Caco-2 (cell line): ENCODE data around the gene ACTN4. TPM values are rescaled to one million over a fixed set of nuclear protein-coding genes. Genes with fewer than 3 reads are reported as not detected.
A peak's percentile ranks its signal among the peaks of the same experiment; 100 is the strongest.

Experiments
- BruUV-seq: library from RNA; stranded (reverse); fragments of 400-500 nt; replicated peaks from 2 replicates; lab custom pipeline; 2021; lab: Mats Ljungman, UMichigan
- CTCF ChIA-PET: fragments of 300-600 bp; sonication (Branson Sonifier 250); formaldehyde crosslinking; loops from one replicate; lab custom pipeline; 2022; ENCODE audit warnings: antibody characterized with exemption; lab: Charles Lee
- POLR2A ChIA-PET: fragments of 300-600 bp; sonication (Branson Sonifier 250); formaldehyde crosslinking; loops from one replicate; lab custom pipeline; 2022; ENCODE audit warnings: antibody characterized with exemption; lab: Charles Lee
- DNase-seq, 2 experiments: peaks; one replicate each; pipeline versions ENCODE4 v3.0.0 to v3.0.0-alpha.2; 2020 to 2022
- H3K27me3 ChIP-seq: replicated peaks from 2 replicates; pipeline ENCODE4 v1.6.0; 2011; ENCODE audit warnings: low read length; ENCODE audit not compliant: control insufficient read depth, insufficient read depth
- H3K36me3 ChIP-seq: 2 replicates; pipeline ENCODE4 v1.5.1; 2011; ENCODE audit warnings: low read length; ENCODE audit not compliant: control insufficient read depth, insufficient read depth
- H3K4me1 ChIP-seq: fragments of 250-450 bp; sonication (Bioruptor Pico); 2 replicates; pipeline ENCODE4 v1.5.1; 2020; ENCODE audit warnings: mild to moderate bottlenecking
- H3K4me3 ChIP-seq: 2 replicates; pipeline ENCODE4 v1.5.1; 2011; ENCODE audit warnings: low read depth, mild to moderate bottlenecking, control low read depth, low read length
- H3K9me3 ChIP-seq: fragments of 250-450 bp; sonication (Bioruptor Pico); 2 replicates; pipeline ENCODE4 v1.5.1; 2020; ENCODE audit warnings: mild to moderate bottlenecking, moderate library complexity
- H3K27ac Mint-ChIP-seq: one replicate; pipeline ENCODE4 v1.8.0; 2022; ENCODE audit warnings: mixed read lengths; ENCODE audit not compliant: unreplicated experiment
- H3K27me3 Mint-ChIP-seq: one replicate; pipeline ENCODE4 v1.8.0; 2022; ENCODE audit warnings: mixed read lengths; ENCODE audit not compliant: insufficient read depth, unreplicated experiment
- H3K36me3 Mint-ChIP-seq: one replicate; pipeline ENCODE4 v1.8.0; 2022; ENCODE audit warnings: mild to moderate bottlenecking, mixed read lengths; ENCODE audit not compliant: insufficient read depth, unreplicated experiment
- H3K4me1 Mint-ChIP-seq: one replicate; pipeline ENCODE4 v1.8.0; 2022; ENCODE audit warnings: low read depth, mixed read lengths; ENCODE audit not compliant: unreplicated experiment
- H3K4me3 Mint-ChIP-seq: one replicate; pipeline ENCODE4 v1.8.0; 2022; ENCODE audit warnings: mild to moderate bottlenecking, moderate library complexity, mixed read lengths; ENCODE audit not compliant: unreplicated experiment
- H3K9me3 Mint-ChIP-seq: one replicate; pipeline ENCODE4 v1.8.0; 2022; ENCODE audit warnings: mixed read lengths; ENCODE audit not compliant: unreplicated experiment
- intact Hi-C: fragments of 100-400 bp; cut with micrococcal nuclease; formaldehyde crosslinking; loops from one replicate; pipeline ENCODE4 v1.10.0; 2022; ENCODE audit not compliant: unreplicated experiment
- total RNA-seq: library from RNA; stranded (reverse); gene quantifications from 2 replicates; pipeline ENCODE4 v1.2.3, GENCODE V29; 2022
- TF ChIP-seq, protein P1 (sequence below), 2 experiments: fragments of 200-600 bp in 1 of 2; IDR thresholded peaks; 1 replicate in 1 of 2; 2 replicates in 1 of 2; pipeline versions ENCODE4 v1.5.1 to v1.8.0; 2011 to 2022; ENCODE audit warnings: antibody characterized with exemption in 1 of 2, control low read depth in 1 of 2, inconsistent platforms in 1 of 2, low read depth in 1 of 2, low read length in 1 of 2, mild to moderate bottlenecking in 1 of 2, moderate library complexity in 1 of 2; ENCODE audit not compliant: insufficient read depth in 1 of 2, severe bottlenecking in 1 of 2, unreplicated experiment in 1 of 2

Gene ACTN4
- total RNA-seq, 1 experiment from 2014 or later = 605 TPM

DNA sequence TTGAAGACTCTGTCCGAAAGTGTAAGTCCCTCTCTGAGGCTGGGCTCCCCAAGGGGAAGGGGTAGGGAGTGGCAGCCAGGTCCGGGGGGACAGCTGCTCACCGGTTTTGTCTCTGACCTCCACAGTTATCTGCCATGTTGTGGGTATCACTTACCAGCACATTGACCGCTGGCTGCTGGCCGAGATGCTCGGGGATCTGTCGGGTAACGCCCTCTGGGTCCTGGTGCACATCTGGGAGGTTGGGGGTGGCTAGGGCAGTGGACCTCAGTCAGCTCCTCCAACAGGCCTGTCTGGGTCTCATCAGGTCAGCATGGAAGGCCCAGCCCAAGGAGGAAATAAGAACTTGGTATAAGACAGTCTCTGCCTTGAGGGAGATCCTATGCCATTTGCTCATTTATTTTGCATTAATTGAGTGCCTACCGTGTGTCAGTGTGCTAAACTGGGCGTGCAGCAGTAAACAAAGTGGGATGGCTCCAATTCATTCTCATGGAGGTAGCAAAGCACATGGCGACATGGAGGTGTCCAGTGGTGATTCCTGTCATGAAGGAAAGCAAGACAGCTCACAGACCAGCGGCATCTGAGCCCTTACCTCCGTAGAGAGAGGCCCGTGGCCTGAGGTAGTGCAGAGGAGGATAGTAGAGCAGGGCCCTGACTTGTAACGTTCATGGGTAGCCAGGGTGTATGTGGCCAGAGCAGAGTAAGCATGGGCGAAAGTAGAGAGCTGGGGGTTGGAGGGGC lies 14.8 kb upstream of the ACTN4 start:
- Histone ChIP-seq H3K4me1 (peaks cover 46% of the 10 kb centered on the region), H3K27me3 (no peaks in the 10 kb centered on the region), H3K36me3 (peaks cover 4% of the 10 kb centered on the region), H3K9me3 (no peaks in the 10 kb centered on the region), H3K4me3 (no peak overlapping the region)
- peaks cover 10% of the 10 kb centered on the region for H3K9me3 Mint-ChIP-seq
- intact Hi-C loops = loop anchor here (10.0 kb wide), 1 partner anchor 118 kb away; no protein-coding TSS in a partner anchor
- no peak for DNase-seq
- no peak overlapping the region for H3K4me3 Mint-ChIP-seq
- CTCF ChIA-PET = interaction anchor here (1.0 kb wide), 1 partner anchor 230 kb away, joined by 5 read pairs; the partner anchor contains the start of gene FAM98C
- peaks cover 88% of the 10 kb centered on the region for H3K36me3 Mint-ChIP-seq
- TF ChIP-seq, protein P1, sequence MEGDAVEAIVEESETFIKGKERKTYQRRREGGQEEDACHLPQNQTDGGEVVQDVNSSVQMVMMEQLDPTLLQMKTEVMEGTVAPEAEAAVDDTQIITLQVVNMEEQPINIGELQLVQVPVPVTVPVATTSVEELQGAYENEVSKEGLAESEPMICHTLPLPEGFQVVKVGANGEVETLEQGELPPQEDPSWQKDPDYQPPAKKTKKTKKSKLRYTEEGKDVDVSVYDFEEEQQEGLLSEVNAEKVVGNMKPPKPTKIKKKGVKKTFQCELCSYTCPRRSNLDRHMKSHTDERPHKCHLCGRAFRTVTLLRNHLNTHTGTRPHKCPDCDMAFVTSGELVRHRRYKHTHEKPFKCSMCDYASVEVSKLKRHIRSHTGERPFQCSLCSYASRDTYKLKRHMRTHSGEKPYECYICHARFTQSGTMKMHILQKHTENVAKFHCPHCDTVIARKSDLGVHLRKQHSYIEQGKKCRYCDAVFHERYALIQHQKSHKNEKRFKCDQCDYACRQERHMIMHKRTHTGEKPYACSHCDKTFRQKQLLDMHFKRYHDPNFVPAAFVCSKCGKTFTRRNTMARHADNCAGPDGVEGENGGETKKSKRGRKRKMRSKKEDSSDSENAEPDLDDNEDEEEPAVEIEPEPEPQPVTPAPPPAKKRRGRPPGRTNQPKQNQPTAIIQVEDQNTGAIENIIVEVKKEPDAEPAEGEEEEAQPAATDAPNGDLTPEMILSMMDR (IDR thresholded peaks at IDR 0.05; ENCODE audit: insufficient read depth in 1 of 2, low read depth in 1 of 2, low read length in 1 of 2, severe bottlenecking in 1 of 2, unreplicated experiment in 1 of 2) = no peak
- no TSS peak for BruUV-seq
- H3K27ac Mint-ChIP-seq = peak overlapping the region; percentile 81
- no peaks in the 10 kb centered on the region for H3K27me3 Mint-ChIP-seq
- peaks cover 28% of the 10 kb centered on the region for H3K4me1 Mint-ChIP-seq
- POLR2A ChIA-PET = no interaction called here

- Mint-ChIP-seq H3K27ac (peak overlapping the region; percentile 58), H3K36me3 (peaks cover 74% of the 10 kb centered on the region), H3K27me3 (no peaks in the 10 kb centered on the region), H3K9me3 (peaks cover 10% of the 10 kb centered on the region), H3K4me1 (peaks cover 28% of the 10 kb centered on the region), H3K4me3 (no peak overlapping the region)
- Histone ChIP-seq H3K4me3 (no peak overlapping the region), H3K36me3 (peaks cover 4% of the 10 kb centered on the region), H3K27me3 (no peaks in the 10 kb centered on the region), H3K9me3 (no peaks in the 10 kb centered on the region), H3K4me1 (peaks cover 59% of the 10 kb centered on the region)
- TF ChIP-seq, protein P1 (IDR thresholded peaks at IDR 0.05; ENCODE audit: insufficient read depth in 1 of 2, low read depth in 1 of 2, low read length in 1 of 2, severe bottlenecking in 1 of 2, unreplicated experiment in 1 of 2) = peak; percentile 95 to 97
- BruUV-seq = no TSS peak
- intact Hi-C loops = loop anchor here (1.0 to 10.0 kb wide), 3 partner anchors 91 to 232 kb away; partner anchors contain the start of gene FAM98C
- CTCF ChIA-PET = interaction anchor here (0.6 to 2.5 kb wide), 21 partner anchors 10 to 296 kb away, joined by 3 to 30 read pairs (median 3); partner anchors contain the start of genes ACTN4, ECH1, EIF3K and FAM98C
- DNase-seq = peak; percentile 75 to 86
- POLR2A ChIA-PET = interaction anchor here (0.5 to 1.3 kb wide), 4 partner anchors 16 to 232 kb away, joined by 3 to 11 read pairs (median 6); partner anchors contain the start of genes EIF3K and FAM98C
These were observed 12.5 kb upstream of the ACTN4 start for GRCh38 chr19:38634757-38635482.
